Kidney (tissue), 14 donors: ENCODE results near the gene ANXA4. TPM values are rescaled to one million over a fixed set of nuclear protein-coding genes. Genes with fewer than 3 reads are reported as not detected.

Experiments
- DNase-seq, 5 donors: peaks; one replicate each; pipeline ENCODE4 v3.0.0-alpha.2; 2013 to 2020
- FAIRE-seq: peaks from 2 replicates; lab custom pipeline; 2012; peaks lifted over from hg19 to GRCh38; lab: Jason Lieb, UNC
- H3K27ac ChIP-seq, 2 donors: one replicate each; pipeline ENCODE4 v1.7.0; 2013; ENCODE audit warnings: low read depth in 2 of 2, low read length in 2 of 2, inconsistent platforms in 1 of 2
- H3K27me3 ChIP-seq: one replicate; pipeline ENCODE4 v1.7.1; 2013; ENCODE audit warnings: low read length, inconsistent platforms; ENCODE audit not compliant: control insufficient read depth, insufficient read depth
- H3K36me3 ChIP-seq, 3 donors: one replicate each; pipeline versions ENCODE4 v1.7.0 to v1.7.1; 2013; ENCODE audit warnings: low read length in 3 of 3, control low read depth in 1 of 3, inconsistent platforms in 1 of 3; ENCODE audit not compliant: insufficient read depth in 3 of 3, control insufficient read depth in 2 of 3
- H3K4me1 ChIP-seq, 3 donors: one replicate each; pipeline versions ENCODE4 v1.7.0 to v1.7.1; 2013; ENCODE audit warnings: low read length in 3 of 3, inconsistent platforms in 1 of 3, low read depth in 1 of 3; ENCODE audit not compliant: control insufficient read depth in 2 of 3, insufficient read depth in 2 of 3
- H3K4me3 ChIP-seq, 3 donors: one replicate each; pipeline versions ENCODE4 v1.7.0 to v1.8.1; 2013; ENCODE audit warnings: low read length in 3 of 3, control low read depth in 1 of 3, inconsistent platforms in 1 of 3
- H3K9ac ChIP-seq, 3 donors: one replicate each; pipeline versions ENCODE4 v1.7.0 to v1.7.1; 2013; ENCODE audit warnings: low read length in 3 of 3, control low read depth in 1 of 3, inconsistent platforms in 1 of 3
- H3K9me3 ChIP-seq, 3 donors: one replicate each; pipeline versions ENCODE4 v1.7.0 to v1.7.1; 2013; ENCODE audit warnings: low read length in 3 of 3, control low read depth in 1 of 3, inconsistent platforms in 1 of 3; ENCODE audit not compliant: control insufficient read depth in 2 of 3, insufficient read depth in 1 of 3
- CTCF ChIP-seq: IDR thresholded peaks from 3 replicates; pipeline ENCODE4 v1.5.1; 2012; ENCODE audit warnings: mild to moderate bottlenecking, moderate library complexity, borderline replicate concordance; ENCODE audit not compliant: insufficient read depth; ENCODE audit errors: extremely low read depth
- intact Hi-C: fragments of 100-400 bp; cut with DNase I; formaldehyde crosslinking; loops from one replicate; pipeline ENCODE4 v1.11.1; 2022
- polyA plus RNA-seq: library from polyadenylated mRNA; stranded (reverse); fragments of 350-450 nt; fragmentation: Illumina TruSeq; extraction: RNeasy Lipid Tissue Mini Kit (QIAGEN cat#74804); gene quantifications from one replicate; pipeline ENCODE4 v1.2.3, GENCODE V29; 2014; ENCODE audit warnings: low read depth, low replicate concordance; ENCODE audit not compliant: insufficient read depth
- total RNA-seq: library from RNA; stranded (reverse); fragmentation: NEBNext Ultra II Directional; extraction: Animal tissue kit (Norgen Biotek cat#: 25700); gene quantifications from one replicate; pipeline ENCODE4 v1.2.1, GENCODE V29; 2021
- donor health status: control.
- donor health status: control.
- donor health status: control.
- donor health status: control.
- donor health status: control.
- donor health status: DM: yes; HTN: yes; CAD: no.
- donor health status: Normal renal cell carcinoma (clear cell type).

ANXA4 gene
- total and polyA plus RNA-seq, 2 donors from 2014 or later = 168 to 287 TPM

GRCh38 chr2:69743847-69744264 is 1.9 kb downstream of the ANXA4 start:
- Histone ChIP-seq H3K9ac (no peak overlapping the region), H3K4me3 (peak overlapping the region in 1 of 3 donors; percentile 11), H3K27me3 (no peaks in the 10 kb centered on the region), H3K36me3 (no peaks in the 10 kb centered on the region), H3K4me1 (peaks cover 0 to 13% (median 0%) of the 10 kb centered on the region in 3 donors), H3K27ac (no peak overlapping the region), H3K9me3 (no peaks in the 10 kb centered on the region)
- no peak for DNase-seq
- no peak for TF ChIP-seq CTCF
- intact Hi-C loops = no loop called here
- no peak for FAIRE-seq

- no peak for TF ChIP-seq CTCF
- Histone ChIP-seq H3K9ac (no peak overlapping the region), H3K27ac (no peak overlapping the region), H3K4me1 (peaks cover 0 to 13% (median 0%) of the 10 kb centered on the region in 3 donors), H3K36me3 (no peaks in the 10 kb centered on the region), H3K27me3 (no peaks in the 10 kb centered on the region), H3K4me3 (peak overlapping the region in 1 of 3 donors; percentile 21), H3K9me3 (no peaks in the 10 kb centered on the region)
- FAIRE-seq (no peak), DNase-seq (no peak)
- intact Hi-C loops = no loop called here
These were observed 2.5 kb downstream of the ANXA4 start for GRCh38 chr2:69744456-69744855.

- Histone ChIP-seq H3K9me3 (no peaks in the 10 kb centered on the region), H3K9ac (no peak overlapping the region), H3K27ac (no peak overlapping the region), H3K36me3 (no peaks in the 10 kb centered on the region), H3K27me3 (no peaks in the 10 kb centered on the region), H3K4me3 (no peak overlapping the region), H3K4me1 (peaks cover 0 to 13% (median 0%) of the 10 kb centered on the region in 3 donors)
- intact Hi-C loops = no loop called here
- DNase-seq (no peak), FAIRE-seq (no peak)
- no peak for TF ChIP-seq CTCF
These were observed 3.1 kb downstream of the ANXA4 start for GRCh38 chr2:69745035-69745434.

DNA sequence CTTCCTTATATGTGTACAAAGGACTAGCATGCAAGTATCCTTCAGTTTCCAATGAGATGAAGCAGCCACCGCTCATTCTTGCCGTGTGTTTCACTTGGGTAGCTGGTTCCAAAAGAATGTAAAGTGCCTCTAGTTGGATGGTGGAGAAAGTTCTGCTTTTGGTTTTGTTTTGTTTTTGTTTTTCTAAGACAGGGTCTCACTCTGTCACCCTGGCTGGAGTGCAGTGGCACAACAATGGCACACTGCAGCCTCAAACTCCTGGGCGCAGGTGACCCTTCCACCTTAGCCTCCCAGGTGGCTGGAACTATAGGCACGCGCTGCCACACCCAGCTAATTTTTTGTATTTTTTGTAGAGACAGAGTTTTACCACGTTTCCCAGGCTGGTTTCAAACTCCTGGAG is 8.3 kb downstream of the ANXA4 start:
- no peak overlapping the region for H3K9ac ChIP-seq
- H3K27ac ChIP-seq = no peak overlapping the region
- no peaks in the 10 kb centered on the region for H3K27me3 ChIP-seq
- peaks cover 0 to 15% (median 15%) of the 10 kb centered on the region in 3 donors for H3K4me1 ChIP-seq
- intact Hi-C loops = no loop called here
- no peak for TF ChIP-seq CTCF
- H3K36me3 ChIP-seq = no peaks in the 10 kb centered on the region
- DNase-seq = no peak
- H3K9me3 ChIP-seq = no peaks in the 10 kb centered on the region
- no peak overlapping the region for H3K4me3 ChIP-seq
- no peak for FAIRE-seq
